22Rv1 (cell line): Measurements from ENCODE around the gene CNTN2.

Source experiments
- CTCF ChIP-seq: fragments of 450-650 bp; IDR thresholded peaks from 2 replicates; pipeline ENCODE4 v1.5.1; 2017; ENCODE audit warnings: mild to moderate bottlenecking
- ZFX ChIP-seq: fragments of 450-650 bp; IDR thresholded peaks from 2 replicates; pipeline ENCODE4 v1.6.1; 2017; ENCODE audit warnings: antibody characterized with exemption, borderline replicate concordance

- no peak for TF ChIP-seq CTCF
- no peak for TF ChIP-seq ZFX
Observed at GRCh38 chr1:205026181-205026580, 16.8 kb upstream of the CNTN2 start.
